ENCODE measurements around the gene ATG14.
A peak's percentile ranks its signal among the peaks of the same experiment; 100 is the strongest.
"Not testable (repeated sequence)": the region's sequence is repeated elsewhere in the genome, so short reads cannot be mapped to it uniquely, and the experiment has no call there.

ATG14 gene

GRCh38 chr14:55386037-55386808, 25.4 kb downstream of the ATG14 start:
- DNase-seq (ENCODE audit: low read depth in 2 of 2): no peak

- no peak for DNase-seq (ENCODE audit: low read depth in 2 of 2)
Observed at GRCh38 chr14:55384536-55384935, 27.1 kb downstream of the ATG14 start.

- DNase-seq (ENCODE audit: low read depth in 2 of 2): no peak
Observed at GRCh38 chr14:55383541-55384140, 28.0 kb downstream of the ATG14 start.

DNA sequence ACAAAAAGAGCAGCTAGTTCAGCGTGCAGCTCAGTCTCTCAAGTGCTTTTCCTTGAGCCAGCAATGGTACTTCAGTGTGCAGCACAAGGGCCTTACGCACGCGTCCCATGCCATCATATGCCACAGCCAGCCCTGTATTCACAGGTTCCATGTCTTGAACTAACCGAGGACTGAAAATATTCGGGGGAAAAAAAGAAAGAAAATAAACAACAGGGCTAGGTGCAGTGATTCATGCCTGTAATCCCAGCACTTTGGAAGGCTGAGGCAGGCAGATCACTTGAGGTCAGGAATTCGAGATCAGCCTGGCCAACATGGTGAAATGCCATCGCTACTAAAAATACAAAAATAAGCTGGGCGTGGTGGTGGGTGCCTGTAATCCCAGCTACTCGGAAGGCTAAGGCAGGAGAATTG, 28.6 kb downstream of the ATG14 start:
- not testable (repeated sequence) for DNase-seq (ENCODE audit: low read depth in 2 of 2)

DNA sequence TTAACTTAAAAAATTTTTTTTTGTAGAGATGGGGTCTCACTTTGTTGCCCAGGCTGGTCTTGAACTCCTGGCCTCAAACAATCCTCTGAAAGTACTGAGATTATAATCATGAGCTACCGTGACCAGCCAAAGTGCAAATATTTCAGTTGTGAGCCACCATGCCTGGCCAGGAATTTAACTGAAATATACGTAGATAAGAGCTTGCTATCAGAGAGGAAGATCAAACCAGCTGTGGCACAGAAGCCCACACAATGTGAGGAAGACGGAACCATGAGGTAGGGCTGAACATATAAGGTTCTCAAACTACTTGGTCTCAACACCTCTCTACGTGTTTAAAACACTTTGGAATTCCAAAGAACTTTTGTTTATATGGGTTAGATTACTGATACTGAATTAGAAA, 29.1 kb downstream of the ATG14 start:
- no peak for DNase-seq (ENCODE audit: low read depth in 2 of 2)

DNA sequence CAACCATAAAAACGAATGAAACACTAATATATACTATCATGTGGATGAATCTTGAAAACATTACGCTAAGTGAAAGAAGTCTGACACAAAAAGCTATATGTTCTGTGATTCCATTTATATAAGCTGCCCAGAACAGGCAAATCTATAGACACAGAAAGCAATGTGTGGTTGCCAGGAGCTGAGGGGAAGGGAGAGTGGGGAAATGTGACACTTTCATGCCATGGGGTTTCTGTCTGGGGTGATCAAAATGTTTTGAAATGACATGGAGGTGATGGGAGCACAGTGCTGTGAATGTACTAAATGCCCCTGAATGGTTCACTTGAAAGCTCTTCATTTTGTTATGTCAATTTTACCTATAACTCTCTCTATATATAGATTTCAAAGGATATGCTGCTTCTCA, 30.1 kb downstream of the ATG14 start:
- no peak for DNase-seq (ENCODE audit: low read depth in 2 of 2)

GRCh38 chr14:55381040-55381439, 30.6 kb downstream of the ATG14 start:
- no peak for DNase-seq (ENCODE audit: low read depth in 2 of 2)

- DNase-seq (ENCODE audit: low read depth in 2 of 2): no peak
Observed at GRCh38 chr14:55377236-55377635, 34.4 kb downstream of the ATG14 start.

DNA sequence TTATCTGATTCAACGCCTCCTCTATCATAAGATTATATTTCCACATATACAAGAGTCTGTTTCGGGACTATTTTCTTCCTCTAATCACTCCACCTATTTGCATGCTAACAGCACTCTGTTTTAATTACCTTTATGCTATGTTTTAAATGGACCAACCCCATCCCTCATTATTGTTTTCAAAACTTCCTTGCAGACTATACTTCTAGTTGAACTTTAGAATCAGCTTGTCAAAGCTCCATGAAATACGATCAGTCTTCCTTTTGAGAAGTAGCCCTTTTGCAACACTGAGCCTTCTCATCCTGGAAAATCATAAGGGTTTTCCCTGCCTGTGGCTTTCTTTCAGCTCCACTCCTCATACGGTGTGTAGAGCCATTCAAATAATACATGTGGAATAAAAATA, 36.9 kb downstream of the ATG14 start:
- no peak for DNase-seq (ENCODE audit: low read depth in 2 of 2)

DNA sequence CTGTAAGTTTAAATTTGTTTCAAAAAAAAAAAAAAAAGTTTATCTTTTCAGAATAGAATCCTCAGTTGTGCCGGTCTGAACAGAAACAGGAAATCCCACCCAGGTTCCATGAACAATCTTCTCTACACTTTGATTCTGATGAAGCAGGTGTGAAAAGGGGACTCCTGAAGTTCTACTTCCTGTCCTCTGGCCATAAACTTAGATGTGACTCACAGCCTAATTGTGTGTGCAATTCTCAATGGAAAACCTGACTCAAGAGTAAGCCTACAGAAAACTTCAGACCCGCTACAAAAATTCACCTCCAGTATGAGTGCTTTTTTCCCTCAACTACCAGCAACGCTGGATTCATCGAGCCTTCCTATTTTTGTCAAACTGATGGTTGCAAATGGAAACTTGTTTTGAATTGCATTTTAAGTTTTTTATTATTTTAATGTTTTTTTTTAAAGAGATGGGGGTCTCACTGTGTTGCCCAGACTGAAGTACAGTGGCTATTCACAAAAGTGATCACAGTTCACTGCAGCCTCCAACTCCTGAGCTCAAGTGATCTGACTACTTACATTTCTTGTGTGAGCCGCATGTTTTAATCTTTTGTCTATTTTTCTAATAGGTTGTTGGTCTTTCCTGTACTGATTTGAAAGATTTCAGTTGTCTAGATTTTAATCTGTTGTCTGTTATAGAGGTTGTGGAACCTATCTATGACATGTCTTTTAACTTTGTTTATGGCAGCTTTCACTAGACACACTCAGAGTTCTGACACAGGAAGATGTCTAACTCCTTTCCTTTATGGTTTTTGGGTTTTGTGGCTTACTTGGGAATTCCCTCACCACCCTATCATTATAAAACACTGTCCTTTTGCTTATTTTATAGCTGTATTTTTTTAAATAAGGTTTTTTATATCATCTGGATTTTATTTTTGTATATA, 37.6 kb downstream of the ATG14 start:
- DNase-seq (ENCODE audit: low read depth in 2 of 2): peak in 1 of 2 donors; percentile 22

DNA sequence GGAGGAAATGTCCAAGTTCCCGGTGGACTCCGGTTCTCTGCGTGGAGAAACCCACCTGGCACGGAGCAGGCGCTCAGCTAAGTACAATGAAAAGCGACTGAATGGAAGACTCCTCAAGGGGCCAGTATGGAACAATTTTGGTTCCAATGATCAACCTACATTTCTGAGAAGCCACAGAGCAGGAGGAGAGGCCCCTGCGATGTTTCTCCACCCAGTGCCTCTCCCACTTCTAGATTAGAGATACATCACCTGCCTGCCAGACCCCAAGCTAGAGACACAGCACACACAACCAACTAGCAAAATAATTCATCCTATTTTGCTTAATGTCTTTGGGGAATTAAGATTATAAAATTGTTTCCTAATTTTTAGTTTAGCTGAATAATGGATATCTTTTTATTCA, 38.8 kb downstream of the ATG14 start:
- DNase-seq (ENCODE audit: low read depth in 2 of 2): no peak

DNA sequence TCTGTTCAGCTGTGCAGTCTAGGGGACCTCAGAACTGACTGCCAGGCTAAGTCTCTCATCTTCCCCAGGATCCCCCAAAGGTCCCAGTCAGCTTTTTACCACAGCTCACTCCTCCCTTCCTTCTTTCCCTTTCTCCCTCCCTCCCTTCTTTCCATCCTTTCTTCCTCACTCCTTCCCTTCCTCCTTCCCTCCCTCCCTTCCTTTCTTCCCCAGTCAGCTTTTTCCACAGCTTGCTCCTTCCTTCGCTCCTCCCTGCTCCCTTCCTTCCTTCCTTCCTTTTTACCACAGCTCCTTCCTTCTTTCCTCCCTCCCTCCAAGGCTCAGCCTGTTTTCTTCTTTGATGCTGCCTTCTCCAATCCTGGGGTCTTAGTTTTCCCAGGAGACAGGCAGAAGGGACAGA, 39.2 kb downstream of the ATG14 start:
- no peak for DNase-seq (ENCODE audit: low read depth in 2 of 2)

DNA sequence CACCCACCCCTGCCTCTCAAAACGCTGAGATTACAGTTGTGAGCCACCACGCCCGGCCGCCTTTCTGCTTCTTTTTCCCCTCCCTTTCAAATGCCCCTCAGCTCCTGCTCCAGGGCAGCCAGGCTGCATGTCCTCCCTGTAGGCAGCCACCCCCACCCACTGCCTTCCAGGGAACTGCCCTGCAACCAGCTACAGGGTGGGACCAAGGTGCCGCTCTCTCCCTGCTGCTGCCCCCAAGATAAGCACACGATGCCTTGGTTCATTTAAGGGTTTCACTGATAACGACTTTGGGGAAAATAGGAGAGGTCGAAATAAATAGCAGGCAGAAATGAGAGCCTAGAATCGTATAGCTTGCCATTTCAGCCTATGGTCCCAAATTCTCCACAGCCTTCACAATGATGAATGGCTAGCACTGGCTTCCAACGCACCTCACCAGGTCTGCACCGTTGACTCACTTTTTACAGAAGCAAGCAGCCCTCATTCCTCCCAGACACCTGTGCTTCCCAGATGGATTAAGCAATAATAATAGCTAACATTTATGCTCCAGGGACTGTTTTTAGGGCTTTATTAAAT, 40.7 kb downstream of the ATG14 start:
- DNase-seq (ENCODE audit: low read depth in 2 of 2): no peak

- no peak for DNase-seq (ENCODE audit: low read depth in 2 of 2)
Observed at GRCh38 chr14:55366271-55366670, 45.4 kb downstream of the ATG14 start.

- DNase-seq (ENCODE audit: low read depth in 2 of 2): no peak
Observed at GRCh38 chr14:55361190-55361589, 50.4 kb downstream of the ATG14 start.

- no peak for DNase-seq (ENCODE audit: low read depth in 2 of 2)
Observed at GRCh38 chr14:55359307-55359706, 52.3 kb downstream of the ATG14 start.

DNA sequence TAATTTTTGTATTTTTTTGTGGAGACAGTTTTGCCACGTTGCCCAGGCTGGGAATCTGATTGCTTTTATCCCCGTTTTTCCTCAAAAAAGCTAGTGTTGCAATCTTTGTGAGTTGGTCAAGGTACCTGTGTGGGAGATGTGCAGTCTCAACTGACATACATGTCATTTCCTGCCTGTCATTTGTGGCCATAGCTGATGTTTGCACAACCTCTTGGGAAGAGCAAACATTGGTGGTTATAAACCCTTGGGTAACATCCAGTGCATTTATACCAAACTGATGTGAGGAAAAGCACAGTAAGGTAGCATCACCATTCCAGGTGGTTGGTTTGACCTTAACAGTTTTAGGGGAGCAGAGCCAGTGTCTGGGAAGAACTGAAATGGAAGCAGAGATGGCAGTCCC, 54.7 kb downstream of the ATG14 start:
- DNase-seq (ENCODE audit: low read depth in 2 of 2): no peak

DNA sequence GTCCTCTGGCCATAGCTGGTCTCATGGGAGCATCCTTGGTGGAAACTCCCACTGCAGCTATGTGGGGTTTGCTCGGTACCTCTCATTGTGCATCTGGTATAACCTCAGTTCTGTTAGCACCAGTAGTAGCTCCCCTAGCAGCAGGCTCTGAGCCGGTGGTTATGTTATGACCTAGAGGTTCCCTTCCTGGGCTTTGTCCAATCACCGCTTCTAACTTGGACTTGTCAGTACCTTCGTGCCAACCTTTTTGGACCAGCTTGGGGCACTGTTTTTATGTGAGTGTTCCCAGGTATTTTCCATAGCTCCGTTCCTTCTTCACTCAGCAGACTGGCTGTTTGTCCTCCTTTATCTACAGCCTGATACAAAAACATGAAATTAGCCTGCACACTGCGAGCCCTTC, 55.7 kb downstream of the ATG14 start:
- no peak for DNase-seq (ENCODE audit: low read depth in 2 of 2)

DNA sequence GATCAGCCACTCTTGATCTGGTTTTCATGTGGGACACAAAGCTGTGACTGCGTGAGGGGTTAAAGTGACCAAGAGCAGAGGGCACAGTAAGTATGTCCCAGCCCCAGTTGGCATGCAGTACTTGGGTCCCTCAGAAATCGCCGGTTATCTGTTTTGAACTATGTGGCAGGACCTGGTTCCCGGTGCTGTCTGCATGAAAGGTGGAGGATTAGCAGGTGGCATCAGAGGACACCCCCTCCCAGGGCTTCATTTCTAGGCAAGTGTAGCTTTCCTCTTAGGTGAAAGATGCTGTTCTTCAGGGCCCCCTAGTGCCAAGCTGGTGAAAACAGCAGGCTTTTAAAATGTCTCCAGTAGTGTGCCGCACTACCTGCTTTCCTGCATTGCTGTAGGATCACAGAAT, 57.1 kb downstream of the ATG14 start:
- DNase-seq (ENCODE audit: low read depth in 2 of 2): peak in 1 of 2 donors; percentile 52

GRCh38 chr14:55353686-55354467, 57.8 kb downstream of the ATG14 start:
- no peak for DNase-seq (ENCODE audit: low read depth in 2 of 2)

- DNase-seq (ENCODE audit: low read depth in 2 of 2): no peak
Observed at GRCh38 chr14:55352201-55352600, 59.4 kb downstream of the ATG14 start.

All from activated CD4-positive, alpha-beta T cell treated with anti-CD3 and anti-CD28 coated beads for 24 hours (primary cell).